Stimulated activated CD8-positive, alpha-beta memory T cell treated with anti-CD3 and anti-CD28 coated beads, Interleukin-4, amount 100 ng/mL, for 24 hours (primary cell): ENCODE results near the gene NDUFA3.

Source experiments
- DNase-seq: peaks from one replicate; pipeline ENCODE4 v3.0.0-alpha.2; 2020; ENCODE audit warnings: low read depth

The NDUFA3 gene

DNA sequence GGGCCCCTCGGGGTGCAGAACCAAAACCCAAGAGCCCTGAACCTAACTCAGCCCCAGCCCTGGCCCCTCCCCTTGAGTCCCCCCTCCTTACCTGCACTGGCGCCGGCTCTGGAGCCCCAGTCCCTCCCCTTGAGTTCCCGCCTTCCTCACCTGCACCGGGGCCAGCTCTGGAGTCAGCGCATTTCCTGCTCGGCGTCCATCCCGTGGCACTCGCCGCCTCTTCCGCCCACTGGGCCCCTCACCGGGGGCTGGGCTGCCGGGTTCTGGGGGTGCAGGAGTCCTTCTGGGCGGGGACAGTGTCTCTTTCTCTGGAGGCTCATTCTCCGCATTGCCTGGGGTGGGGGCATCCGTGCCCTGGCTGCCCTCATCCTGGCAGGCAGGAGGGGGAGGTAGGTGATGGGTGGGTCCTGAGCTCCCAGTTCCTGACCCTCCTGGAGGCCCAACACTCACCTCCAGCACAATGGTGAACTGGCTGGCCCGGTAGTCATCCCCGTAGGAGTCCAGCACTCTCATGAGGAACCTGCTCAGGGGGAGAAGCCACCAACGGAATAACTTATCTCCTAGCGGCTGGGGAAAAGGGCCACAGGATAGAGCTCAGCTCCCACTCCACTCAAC is 5.3 kb downstream of the NDUFA3 start:
- no peak for DNase-seq

DNA sequence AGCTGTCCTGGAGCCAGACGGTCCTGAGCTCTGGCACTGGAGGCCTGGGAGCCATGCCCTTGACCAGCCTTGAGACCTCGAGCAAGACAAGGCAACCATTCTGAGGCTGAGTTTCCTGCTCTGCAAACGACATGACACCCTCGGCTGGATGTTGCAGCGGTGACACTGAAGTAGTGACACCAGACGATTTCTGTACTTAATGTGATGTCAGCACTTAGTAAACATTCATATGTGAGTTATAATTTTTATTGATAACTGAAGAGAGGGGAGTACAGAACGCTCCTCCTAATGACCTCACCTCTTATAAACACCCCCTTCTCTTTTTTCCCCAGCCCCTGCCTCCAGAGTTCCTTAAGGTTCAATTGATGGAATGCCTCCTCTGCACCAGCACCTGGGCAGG is 5.8 kb downstream of the NDUFA3 start:
- no peak for DNase-seq

DNA sequence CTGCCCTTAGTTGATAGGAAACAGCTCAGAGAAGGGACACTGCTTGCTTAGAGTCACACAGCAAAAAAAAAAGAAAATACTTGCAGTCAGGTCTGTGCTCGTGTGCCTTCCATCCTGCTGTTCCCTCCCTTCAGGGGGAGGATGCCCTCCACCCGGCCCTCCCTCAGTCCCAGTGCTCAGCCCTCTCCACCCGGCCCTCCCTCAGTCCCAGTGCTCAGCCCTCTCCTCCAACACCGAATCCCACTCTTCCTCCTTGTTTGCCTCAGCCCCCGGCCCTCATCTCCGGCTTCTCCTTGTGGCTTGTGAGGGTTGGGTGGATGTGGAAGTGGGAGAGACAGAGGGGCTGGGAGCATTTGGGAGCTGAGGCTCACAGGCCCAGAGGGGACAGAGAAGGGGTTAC is 7.0 kb downstream of the NDUFA3 start:
- DNase-seq = no peak

DNA sequence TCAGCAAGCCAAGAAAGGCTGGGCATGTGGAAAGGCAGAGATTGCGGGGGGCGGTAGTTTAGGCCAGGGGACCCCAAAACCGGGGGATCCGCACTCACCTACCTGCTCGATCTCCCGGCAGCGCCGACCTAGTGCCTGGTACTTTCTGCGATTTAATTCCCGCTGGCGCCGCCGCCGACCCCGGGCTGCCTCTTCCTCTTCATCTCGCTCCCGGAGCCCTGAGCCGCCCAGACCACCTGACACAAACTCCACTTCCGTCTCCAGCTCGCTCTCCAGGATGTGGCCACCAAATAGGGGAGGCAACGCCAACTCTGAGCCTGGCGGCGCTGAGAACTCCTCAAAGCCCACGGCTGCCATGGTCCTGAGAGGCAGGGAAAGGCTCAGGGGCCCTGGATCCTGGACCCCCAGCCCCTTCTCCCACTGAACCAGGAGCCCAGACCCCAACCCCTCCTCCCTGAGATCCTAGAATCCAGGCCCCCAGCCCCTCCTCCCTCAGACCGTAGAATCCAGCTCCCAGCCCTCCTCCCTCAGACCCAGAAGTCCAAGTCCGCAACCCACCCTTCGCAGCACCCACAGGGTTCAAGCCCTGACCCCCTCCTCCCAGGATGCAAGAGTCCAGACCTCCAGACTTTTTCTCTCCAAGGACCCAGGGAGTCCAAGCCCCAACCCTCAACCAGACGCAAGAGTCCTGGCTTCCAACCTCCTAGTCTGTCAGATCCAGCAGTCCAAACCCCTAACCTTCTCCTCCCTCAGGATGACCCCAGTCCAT is 11.9 kb downstream of the NDUFA3 start:
- no peak for DNase-seq

DNA sequence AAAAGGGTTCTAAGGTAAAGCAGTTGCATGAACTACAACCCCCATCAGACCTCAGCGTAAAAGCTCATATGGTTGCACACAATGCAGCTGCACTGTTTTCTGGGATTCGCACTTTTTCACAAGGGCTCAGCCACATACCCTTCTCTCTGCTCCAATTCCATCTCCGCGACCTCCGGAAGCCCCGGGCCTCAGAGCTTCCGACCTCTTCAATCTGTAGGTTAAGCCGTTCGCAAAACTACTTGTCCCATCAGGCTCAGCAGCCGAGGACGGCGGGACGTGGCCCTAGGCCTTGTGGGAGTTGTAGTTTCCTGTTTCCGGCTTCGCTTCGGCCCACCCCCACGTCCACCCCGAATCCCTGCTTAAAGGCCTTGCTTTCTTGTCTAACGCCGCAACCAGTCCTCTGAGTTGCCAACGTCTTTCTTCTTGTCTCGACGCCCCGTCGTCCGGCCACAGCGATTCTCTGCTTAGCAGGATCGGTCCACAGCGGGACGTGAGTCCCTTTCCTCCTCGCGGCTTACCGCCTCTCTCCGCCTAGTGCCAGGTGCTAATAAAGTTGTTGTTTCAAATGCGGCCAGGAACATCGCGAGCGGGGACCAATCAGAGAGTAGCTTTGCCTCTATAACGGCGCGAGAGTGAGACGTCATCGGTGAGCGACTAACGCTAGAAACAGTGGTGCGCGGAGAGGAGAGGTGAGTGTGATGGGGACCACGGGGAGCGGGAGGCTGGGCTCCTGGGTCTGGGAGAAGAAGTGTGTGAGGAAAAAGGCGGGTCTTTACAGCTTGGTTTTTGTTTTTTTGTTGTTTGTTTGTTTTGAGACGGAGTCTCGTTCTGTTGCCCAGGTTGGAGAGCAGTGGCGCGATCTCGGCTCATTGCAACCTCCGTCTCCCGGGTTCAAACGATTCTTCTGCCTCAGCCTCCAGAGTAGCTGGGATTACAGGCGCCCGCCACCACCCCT is 12.7 kb downstream of the NDUFA3 start, which contains the start of the genes PRPF31 and TFPT:
PRPF31 (plus strand) TSS at position 646 of the 955 bp plus-strand sequence. CDS start 2,525 bp downstream, outside the sequence.
TFPT (minus strand) TSS at position 549 of the 955 bp plus-strand sequence; CDS start at position 161, 388 bp downstream.
- DNase-seq = peak; percentile 94

DNA sequence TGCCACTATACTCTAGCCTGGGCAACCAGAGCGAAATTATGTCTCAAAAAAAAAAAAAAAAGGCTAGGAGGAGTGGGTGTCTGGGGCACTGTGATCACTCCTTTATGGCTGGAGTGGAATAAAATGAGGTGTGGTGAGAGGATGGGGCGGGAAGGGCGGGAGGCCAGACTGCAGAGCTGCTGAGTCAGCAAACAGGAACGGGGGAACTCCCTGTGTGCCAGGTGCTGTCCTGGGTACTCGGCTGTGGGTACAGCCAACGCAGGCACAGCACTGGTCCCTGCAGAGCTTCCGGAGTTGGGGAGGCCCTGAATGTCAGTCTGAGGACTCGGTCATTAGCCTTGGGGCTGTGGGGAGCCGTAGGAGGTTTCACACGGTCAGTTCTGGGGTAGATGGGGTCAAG is 18.6 kb downstream of the NDUFA3 start:
- DNase-seq = no peak

DNA sequence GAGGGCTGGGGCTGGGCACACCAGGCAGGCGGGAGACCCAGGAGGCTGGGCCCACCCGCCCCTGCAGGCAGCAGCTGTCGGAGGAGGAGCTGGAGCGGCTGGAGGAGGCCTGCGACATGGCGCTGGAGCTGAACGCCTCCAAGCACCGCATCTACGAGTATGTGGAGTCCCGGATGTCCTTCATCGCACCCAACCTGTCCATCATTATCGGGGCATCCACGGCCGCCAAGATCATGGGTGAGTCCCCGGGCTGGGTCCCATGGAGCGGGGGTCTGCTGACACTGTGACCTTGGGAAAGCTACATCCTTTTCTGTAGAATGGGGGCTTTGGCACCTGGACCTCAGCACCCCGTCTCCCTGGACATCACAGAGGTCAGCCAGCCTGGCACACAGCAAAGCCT is 21.0 kb downstream of the NDUFA3 start:
- no peak for DNase-seq

DNA sequence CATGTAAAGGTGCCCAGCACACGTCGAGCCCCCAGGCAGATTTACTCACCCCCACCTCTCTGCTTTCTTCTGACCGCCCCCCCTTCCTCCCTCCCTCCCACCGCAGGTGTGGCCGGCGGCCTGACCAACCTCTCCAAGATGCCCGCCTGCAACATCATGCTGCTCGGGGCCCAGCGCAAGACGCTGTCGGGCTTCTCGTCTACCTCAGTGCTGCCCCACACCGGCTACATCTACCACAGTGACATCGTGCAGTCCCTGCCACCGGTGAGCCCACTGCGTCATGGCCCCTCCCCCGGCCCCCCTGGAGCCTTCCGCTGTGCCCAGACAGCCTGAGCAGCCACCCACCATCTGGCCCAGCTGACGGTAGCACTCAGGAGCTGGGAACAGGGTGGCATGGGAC is 21.7 kb downstream of the NDUFA3 start:
- no peak for DNase-seq

DNA sequence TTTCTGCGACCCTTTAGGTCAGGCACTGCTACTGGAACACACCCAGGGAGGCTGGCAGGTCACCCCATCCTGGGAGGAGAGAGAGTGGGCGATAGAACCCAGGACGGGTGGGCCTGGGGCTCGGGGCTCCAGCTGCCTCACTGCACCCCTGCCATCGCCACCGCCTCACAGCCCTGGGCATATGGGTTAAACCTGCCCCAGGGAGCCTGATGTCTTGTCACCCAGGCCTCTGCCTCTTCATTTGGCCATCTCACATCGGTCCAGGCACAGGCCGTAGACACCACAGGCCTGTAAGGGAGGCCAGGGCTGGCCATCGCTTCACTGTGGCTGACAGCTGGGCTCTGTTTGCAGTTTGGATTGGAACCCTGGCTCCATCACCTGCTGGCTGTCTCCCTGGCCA is 23.1 kb downstream of the NDUFA3 start:
- DNase-seq = no peak

DNA sequence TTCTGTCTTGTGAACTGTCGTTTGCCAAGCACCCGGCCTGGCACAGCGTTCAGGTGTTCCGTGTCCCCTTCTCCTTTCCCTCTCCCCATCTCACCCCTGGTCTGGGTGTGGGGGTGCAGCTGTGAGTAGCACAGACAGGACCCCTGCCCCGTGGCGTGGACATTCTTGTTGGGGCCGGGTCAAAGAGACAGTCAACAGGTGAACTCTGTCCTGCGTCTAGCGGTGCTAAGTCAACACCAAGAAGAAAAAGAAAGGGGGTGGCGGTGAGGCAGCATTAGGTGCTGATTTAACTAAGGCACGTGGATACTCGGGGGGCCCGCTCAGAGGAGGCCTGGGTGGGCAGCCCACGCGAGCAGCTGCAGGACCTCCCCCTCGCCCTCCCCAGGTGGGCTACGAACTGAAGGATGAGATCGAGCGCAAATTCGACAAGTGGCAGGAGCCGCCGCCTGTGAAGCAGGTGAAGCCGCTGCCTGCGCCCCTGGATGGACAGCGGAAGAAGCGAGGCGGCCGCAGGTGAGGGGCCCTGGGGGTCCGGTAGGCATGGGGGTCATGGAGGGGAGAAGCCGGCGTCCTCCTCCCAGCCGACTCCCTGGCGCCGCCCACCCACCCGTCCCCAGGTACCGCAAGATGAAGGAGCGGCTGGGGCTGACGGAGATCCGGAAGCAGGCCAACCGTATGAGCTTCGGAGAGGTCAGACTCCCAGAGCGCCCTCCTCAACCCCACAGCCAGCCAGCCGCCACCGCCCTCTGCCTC is 25.2 kb downstream of the NDUFA3 start:
- DNase-seq = no peak

DNA sequence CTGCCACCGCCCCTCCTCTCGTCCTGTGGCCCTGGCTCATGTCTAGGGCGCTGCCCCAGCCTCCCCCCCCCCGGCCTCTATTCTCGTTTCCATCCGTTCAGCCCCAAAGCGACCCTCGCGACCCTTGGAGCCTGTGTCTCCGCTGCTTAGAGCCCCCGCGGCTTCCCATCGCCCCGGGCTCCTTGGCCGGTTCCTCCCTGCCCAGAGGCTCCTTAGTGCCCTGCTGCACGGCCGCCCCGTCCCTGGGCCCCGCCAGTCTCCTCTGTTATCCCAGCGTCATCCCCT is 25.7 kb downstream of the NDUFA3 start:
- no peak for DNase-seq

DNA sequence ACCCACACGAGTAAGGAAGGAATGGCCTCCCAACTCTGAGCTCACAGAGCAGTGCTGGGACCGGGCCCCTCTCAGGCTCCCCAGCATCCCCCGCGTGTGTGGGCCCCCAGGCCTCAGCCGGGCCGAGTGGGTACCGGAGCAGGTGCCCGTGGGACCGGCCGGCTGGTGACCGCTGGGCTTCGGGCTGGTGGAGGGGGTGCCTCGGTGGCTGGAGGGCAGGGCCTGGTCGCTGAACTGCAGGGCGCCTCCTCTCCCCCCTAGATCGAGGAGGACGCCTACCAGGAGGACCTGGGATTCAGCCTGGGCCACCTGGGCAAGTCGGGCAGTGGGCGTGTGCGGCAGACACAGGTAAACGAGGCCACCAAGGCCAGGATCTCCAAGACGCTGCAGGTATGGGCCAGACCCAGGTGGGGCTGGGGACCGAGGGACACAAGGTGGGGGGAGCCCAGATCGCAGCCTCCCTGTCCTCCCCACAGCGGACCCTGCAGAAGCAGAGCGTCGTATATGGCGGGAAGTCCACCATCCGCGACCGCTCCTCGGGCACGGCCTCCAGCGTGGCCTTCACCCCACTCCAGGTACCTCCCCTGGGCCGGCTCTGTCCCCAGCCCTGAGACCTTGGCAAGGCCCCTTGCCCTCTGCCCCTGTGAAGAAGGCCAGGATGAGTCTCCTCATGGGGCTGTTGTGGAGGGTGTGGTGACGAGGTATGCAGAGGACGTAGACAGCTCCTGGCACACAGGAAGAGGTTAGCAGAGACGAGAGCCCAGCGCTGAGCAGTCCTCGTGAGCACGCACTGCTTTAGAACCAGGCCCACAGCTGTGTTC is 26.4 kb downstream of the NDUFA3 start:
- DNase-seq = no peak

DNA sequence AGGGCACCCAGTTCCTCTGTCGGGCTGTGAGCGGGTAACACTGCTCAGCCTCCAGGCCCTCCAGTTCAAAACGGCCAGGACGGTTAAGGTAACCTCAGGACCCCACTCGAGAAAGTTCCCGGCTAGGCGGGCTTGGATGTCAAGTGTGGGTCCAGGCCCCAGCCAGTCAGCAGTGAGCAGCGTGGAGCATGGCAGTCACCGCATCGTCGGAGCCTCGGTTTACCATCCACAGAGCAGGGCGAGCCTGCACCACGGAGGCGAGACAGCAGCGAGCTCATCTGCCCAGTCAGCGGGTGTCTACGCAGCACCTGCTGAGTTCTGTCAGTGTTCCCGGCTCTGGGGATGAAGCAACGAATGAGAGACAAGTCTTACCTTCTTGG is 27.0 kb downstream of the NDUFA3 start:
- DNase-seq = no peak

DNA sequence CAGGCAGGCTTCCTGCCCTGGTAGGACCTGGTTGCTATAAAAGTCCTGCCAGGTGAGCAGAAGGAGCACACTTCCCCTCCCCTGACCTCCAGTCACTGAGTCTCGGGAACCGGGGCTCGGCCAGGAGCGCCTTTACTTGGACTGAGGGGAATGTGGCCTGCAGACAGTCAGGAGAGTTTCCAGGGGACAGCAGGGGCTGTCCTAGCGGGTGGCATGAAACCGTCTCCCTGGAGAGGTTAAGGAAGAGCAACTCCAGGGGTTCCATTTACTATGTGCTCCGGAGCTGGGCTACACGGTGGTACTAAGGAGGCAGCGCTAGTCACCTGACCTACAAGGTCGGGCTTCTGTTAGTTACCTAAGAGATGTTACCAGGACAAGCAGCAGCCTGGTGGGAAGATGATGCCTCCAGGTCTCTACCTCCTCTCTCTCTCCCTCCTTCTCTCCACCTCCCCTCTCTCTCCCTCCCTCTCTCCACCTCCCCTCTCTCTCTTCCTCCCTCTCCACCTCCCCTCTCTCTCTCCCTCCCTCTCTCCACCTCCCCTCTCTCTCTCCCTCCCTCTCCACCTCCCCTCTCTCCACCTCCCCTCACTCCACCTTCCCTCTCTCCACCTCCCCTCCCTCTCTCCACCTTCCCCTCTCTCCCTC is 30.8 kb downstream of the NDUFA3 start:
- DNase-seq = no peak

DNA sequence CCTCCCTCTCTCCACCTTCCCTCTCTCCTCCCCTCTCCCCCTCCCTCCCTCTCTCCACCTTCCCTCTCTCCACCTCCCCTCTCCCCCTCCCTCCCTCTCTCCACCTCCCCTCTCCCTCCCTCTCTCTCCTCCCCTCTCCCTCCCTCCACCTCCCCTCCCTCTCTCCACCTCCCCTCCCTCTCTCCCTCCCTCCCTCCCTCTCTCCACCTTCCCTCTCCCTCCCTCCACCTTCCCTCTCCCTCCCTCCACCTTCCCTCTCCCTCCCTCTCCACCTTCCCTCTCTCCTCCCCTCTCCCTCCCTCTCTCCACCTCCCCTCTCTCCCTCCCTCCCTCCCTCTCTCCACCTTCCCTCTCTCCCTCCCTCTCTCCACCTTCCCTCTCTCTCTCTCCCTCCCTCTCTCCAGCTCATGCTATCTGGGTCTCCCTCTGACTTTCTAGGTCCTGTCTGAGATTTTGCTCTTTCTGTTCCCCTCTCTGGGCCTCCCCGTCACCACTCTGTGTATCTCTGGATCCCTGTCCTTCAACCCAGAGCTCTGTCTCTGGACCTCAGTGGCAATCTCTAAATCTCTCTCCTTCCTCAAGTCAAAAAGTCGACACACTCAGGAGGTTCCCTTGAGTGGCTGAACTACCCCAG is 31.4 kb downstream of the NDUFA3 start:
- no peak for DNase-seq

DNA sequence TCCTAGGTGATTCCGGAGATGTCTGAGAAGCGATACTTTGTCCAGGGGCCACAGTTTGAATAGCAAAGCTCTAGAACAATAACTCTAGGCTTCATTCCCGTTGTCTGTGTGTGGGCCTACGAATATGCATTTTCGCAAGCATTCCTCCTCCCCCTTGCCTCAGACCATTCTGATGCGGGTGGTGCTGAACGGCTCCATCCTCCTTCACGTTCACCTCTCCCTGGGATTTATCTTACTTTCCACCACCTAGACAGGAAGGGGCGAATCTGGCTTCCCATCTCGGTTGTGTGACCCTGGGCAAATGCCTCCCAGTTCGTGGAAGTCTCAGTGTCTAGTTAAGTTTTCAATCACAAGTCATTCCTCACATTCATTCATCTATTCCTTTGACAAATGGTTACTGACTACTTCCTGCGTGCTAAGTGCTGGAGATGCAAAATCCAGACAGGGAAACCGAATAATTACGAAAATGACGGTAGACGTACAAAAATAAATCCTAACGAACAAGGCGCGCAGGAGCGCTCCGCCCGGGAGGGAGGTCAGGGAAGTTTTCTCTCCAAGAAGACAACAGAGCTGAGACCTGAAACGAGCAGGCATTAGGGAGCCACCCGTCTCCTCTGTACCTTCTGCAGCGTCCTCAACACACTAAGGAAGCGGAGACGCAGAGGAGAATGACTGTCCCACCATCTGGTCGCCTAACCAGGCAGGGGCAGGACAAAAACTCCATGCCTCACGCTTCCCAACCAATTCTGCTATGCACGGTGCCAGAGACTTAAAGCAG is 33.6 kb downstream of the NDUFA3 start:
- DNase-seq = no peak

DNA sequence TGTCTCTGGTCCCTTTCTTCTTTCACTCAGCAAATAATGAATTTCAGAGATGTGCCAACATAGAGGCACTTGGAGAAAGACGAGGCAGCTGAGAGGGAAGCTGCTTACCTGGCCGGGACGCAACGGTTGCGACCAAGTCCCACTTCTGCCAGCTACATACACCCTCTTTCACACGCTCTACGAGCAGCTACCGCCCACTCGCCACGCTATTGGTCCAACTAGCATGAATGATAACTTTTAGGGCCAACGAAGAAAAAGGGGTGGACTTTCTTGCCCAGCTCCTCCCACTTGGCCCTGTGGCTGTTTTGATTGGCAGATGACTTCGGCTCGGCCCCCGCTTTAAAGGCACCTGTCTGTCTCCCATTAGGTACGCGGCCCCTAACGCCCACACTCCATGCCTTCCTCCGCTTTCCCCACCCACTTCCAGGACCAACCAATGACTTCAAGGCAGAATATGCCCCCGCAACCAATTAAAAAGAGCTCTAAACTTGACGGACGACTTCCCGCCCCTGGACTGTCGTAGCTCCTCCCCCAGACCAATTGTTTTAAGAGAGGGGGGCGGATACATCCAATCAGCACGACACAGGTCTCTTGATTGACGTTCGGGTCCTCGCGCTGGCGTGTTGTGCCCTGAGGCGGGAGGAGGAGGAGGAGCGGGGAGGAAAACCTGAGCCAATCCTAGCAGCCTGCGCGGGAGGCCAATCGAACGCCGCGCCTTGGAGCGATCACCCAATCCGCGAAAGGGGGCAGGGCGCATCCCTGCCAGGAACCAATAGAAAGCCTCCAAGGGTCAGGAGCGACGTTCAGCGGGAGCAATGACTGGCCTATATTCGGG is 34.4 kb downstream of the NDUFA3 start:
- peak; percentile 97 for DNase-seq

DNA sequence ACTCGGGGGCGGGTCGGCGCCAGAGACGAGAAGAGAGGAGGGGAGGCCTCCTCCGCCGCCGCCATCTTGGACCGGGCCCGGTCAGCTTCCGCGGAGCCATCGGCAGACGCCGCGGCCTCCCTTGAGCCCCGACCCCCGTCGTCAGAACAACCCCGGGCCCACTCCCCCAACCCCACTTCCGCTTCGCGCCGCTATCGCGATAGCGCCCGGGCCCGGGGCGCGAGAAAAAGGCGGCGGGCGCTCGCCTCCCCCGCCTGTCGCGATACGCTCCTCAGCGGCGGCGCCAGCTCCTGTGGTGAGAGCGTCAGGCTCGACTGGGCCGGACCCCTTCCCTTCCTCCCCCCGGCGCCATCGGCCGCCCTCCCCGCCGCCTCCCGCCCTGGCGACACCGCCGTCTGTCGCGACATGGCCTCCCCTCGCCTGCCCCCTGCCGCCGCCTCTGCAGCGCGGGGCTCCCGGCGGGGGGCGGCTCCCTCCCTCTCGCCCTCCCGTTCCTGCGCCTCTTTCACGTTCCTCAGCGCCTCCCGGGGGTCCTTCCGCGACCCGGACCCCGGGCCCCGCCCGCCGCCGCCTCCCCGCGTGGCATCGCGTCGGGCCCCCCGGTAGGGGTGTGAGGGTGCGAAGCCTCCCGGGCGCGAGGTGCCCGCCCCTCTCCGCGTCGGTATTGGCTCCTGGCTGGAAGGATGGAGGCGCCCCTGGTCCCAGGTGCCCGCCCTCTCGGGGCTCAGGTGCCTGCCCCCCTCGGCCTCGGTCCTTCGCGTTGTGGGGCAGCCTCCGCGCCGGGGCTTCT is 35.2 kb downstream of the NDUFA3 start, which contains the start of gene CNOT3:
CNOT3 (plus strand) TSS at position 64 of the 790 bp plus-strand sequence. CDS start 5,217 bp downstream, outside the sequence.
- DNase-seq = no peak
